Vagina (tissue), 2 donors: ENCODE results near the gene SLC35E3. TPM values are rescaled to one million over a fixed set of nuclear protein-coding genes. Genes with fewer than 3 reads are reported as not detected.

Experiments used
- DNase-seq, 2 donors: peaks; one replicate each; pipeline ENCODE4 v3.0.0-alpha.2; 2017; ENCODE audit errors: extremely low spot score in 2 of 2
- H3K27ac ChIP-seq: fragments of 200-600 bp; sonication (generic); one replicate; pipeline ENCODE4 v1.5.1; 2019
- H3K27me3 ChIP-seq: fragments of 200-600 bp; sonication (generic); one replicate; pipeline ENCODE4 v1.5.1; 2019
- H3K36me3 ChIP-seq, 2 donors: fragments of 200-600 bp; sonication (generic); one replicate each; pipeline ENCODE4 v1.5.1; 2017 to 2019
- H3K4me1 ChIP-seq: fragments of 200-600 bp; sonication (generic); one replicate; pipeline ENCODE4 v1.5.1; 2019
- H3K4me3 ChIP-seq, 2 donors: fragments of 200-600 bp; sonication (generic); 1 replicate in 1 of 2; 2 replicates in 1 of 2; pipeline ENCODE4 v1.5.1; 2016 to 2019
- H3K9me3 ChIP-seq: fragments of 200-600 bp; sonication (generic); one replicate; pipeline ENCODE4 v1.5.1; 2019
- POLR2A ChIP-seq, 2 donors: fragments of 450-650 bp; IDR thresholded peaks; one replicate each; pipeline ENCODE4 v1.6.1; 2017; ENCODE audit warnings: antibody characterized with exemption in 2 of 2, mild to moderate bottlenecking in 2 of 2, moderate library complexity in 2 of 2
- POLR2AphosphoS5 ChIP-seq, 2 donors: sonication (generic); formaldehyde crosslinking; IDR thresholded peaks; one replicate each; pipeline ENCODE4 v1.9.0; 2017; ENCODE audit warnings: antibody characterized with exemption in 2 of 2, mild to moderate bottlenecking in 2 of 2, low read depth in 1 of 2; ENCODE audit not compliant: insufficient read depth in 1 of 2
- intact Hi-C: fragments of 100-400 bp; cut with DNase I; formaldehyde crosslinking; loops from one replicate; pipeline ENCODE4 v1.15.1; 2023
- total RNA-seq: library from RNA; depleted of rRNA; stranded (reverse); fragments of >200 nt; gene quantifications from one replicate; pipeline ENCODE4 v1.2.3, GENCODE V29; 2016
- TF ChIP-seq, protein P1 (sequence below), 3 experiments: fragments of 450-650 bp in 2 of 3; fragments of 200-600 bp in 1 of 3; sonication (generic) in 1 of 3; IDR thresholded peaks; one replicate each; pipeline ENCODE4 v1.5.1; 2017 to 2019; ENCODE audit warnings: antibody characterized with exemption in 3 of 3, mild to moderate bottlenecking in 2 of 3, moderate library complexity in 2 of 3

The SLC35E3 gene
- total RNA-seq, 1 donor from 2014 or later: 5.9 TPM

DNA sequence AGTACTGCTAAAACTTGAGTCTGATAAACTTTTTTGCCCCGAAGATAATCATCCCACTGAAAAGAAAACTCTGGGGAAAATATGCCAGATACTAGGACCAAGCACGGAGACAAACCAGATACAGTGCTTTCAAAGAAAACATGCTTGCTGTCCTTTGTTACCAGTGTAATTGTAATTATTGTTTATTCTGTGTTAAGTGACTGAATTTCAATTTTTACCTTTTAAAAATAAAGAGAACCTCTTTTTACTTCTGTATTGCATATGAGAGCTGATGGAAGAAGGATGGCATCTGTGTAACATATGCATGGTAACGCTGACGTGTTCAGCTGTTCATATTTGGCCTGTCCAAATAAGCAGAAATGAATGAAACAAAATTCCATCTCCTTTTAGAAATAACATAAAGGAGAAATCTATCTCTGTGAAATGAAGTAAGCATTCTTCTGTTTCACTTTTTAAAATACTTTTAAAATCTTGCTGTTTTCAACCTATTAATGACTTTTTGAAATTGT, 22.5 kb downstream of the SLC35E3 start:
- no peaks in the 10 kb centered on the region for H3K4me1 ChIP-seq
- TF ChIP-seq, protein P1, sequence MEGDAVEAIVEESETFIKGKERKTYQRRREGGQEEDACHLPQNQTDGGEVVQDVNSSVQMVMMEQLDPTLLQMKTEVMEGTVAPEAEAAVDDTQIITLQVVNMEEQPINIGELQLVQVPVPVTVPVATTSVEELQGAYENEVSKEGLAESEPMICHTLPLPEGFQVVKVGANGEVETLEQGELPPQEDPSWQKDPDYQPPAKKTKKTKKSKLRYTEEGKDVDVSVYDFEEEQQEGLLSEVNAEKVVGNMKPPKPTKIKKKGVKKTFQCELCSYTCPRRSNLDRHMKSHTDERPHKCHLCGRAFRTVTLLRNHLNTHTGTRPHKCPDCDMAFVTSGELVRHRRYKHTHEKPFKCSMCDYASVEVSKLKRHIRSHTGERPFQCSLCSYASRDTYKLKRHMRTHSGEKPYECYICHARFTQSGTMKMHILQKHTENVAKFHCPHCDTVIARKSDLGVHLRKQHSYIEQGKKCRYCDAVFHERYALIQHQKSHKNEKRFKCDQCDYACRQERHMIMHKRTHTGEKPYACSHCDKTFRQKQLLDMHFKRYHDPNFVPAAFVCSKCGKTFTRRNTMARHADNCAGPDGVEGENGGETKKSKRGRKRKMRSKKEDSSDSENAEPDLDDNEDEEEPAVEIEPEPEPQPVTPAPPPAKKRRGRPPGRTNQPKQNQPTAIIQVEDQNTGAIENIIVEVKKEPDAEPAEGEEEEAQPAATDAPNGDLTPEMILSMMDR (IDR thresholded peaks at IDR 0.05): no peak
- TF ChIP-seq POLR2A (IDR thresholded peaks at IDR 0.05) (no peak), POLR2AphosphoS5 (IDR thresholded peaks at IDR 0.05; ENCODE audit: insufficient read depth in 1 of 2, low read depth in 1 of 2) (no peak)
- peaks cover 0 to 12% of the 10 kb centered on the region in 2 donors for H3K36me3 ChIP-seq
- intact Hi-C loops: no loop called here
- H3K27ac ChIP-seq: no peak overlapping the region
- DNase-seq: no peak
- no peaks in the 10 kb centered on the region for H3K27me3 ChIP-seq
- H3K9me3 ChIP-seq: no peaks in the 10 kb centered on the region
- no peak overlapping the region for H3K4me3 ChIP-seq

DNA sequence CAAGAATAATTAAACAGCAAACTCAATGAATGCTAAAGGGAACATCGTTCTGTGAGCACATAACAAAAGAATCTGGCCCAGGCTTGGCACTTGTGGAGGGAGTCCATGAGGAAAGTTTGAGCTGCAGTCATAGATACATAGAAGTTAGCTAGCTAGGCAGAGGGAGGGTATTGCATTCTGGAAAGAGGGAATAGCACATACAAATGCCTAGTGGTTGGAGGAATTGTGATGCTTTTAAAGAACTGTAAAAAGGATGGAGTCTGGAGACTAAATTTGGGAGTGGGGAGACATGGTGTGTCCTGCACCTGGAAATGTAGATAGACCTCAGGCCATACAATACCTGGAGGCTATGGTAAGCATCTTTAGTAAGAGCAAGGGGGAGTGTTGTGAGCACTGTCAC, 24.0 kb downstream of the SLC35E3 start:
- no peaks in the 10 kb centered on the region for H3K9me3 ChIP-seq
- H3K4me3 ChIP-seq: no peak overlapping the region
- no peak overlapping the region for H3K27ac ChIP-seq
- DNase-seq: no peak
- no peaks in the 10 kb centered on the region for H3K36me3 ChIP-seq
- intact Hi-C loops: no loop called here
- H3K27me3 ChIP-seq: no peaks in the 10 kb centered on the region
- H3K4me1 ChIP-seq: no peaks in the 10 kb centered on the region
- TF ChIP-seq POLR2AphosphoS5 (IDR thresholded peaks at IDR 0.05; ENCODE audit: insufficient read depth in 1 of 2, low read depth in 1 of 2) (no peak), POLR2A (IDR thresholded peaks at IDR 0.05) (no peak)
- TF ChIP-seq, protein P1 (IDR thresholded peaks at IDR 0.05): no peak

DNA sequence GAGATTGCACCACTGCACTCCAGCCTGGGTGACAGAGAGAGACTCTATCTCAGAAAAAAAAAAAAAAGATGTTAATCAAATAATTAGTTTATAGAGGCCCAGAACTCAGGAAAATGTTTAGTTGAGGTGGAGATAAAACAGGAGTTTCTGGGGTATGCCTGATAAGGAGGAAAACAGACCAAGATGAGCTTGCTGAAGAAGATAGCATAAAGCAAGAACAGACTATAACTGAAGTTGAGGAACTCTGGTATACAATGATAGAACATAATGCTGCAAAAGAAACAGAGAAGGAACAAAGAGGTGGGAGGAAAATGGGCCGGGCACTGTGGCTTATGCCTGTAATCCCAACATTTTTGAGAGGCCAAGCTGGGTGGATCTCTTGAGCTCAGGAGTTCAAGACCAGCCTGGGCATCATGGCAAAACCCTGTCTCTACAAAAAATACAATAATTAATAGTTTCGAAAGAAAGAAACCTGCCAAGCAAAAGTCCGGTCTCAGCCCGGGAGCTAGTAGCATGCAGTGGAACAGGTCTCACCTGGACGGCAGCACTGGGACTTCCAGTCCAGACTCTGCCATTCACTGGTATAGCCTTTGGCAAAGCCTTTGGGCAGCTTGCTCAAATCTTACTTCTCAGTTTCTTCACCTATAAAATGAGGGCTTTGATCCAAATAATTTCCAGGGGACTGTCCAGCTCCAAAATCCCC, 25.4 kb downstream of the SLC35E3 start:
- Histone ChIP-seq H3K27ac (no peak overlapping the region), H3K27me3 (no peaks in the 10 kb centered on the region), H3K9me3 (no peaks in the 10 kb centered on the region), H3K36me3 (no peaks in the 10 kb centered on the region), H3K4me1 (no peaks in the 10 kb centered on the region), H3K4me3 (no peak overlapping the region)
- no peak for TF ChIP-seq POLR2AphosphoS5 (IDR thresholded peaks at IDR 0.05; ENCODE audit: insufficient read depth in 1 of 2, low read depth in 1 of 2)
- TF ChIP-seq, protein P1 (IDR thresholded peaks at IDR 0.05): no peak
- no peak for TF ChIP-seq POLR2A (IDR thresholded peaks at IDR 0.05)
- no peak for DNase-seq
- intact Hi-C loops: no loop called here

DNA sequence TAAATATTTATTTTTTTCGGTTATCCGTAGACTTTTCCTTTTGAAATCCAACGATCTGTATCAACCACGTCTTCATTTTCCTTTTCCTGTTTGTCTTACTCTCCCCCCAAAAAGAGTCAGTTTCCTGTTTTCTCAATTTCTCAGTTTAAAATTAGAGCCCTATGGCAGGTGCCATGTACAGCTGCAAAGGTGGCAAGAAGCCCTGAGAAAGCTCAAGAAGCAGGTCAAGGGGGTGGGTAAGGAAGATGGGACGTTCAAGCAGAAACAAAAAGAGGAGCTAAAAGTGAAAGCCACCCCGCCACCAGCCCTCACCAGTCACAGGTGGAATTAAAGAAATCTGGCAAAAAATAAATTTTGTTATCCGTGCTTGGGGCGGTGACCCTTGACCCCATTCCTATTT, 26.7 kb downstream of the SLC35E3 start:
- no peaks in the 10 kb centered on the region for H3K27me3 ChIP-seq
- no peaks in the 10 kb centered on the region for H3K4me1 ChIP-seq
- H3K9me3 ChIP-seq: no peaks in the 10 kb centered on the region
- intact Hi-C loops: no loop called here
- TF ChIP-seq POLR2AphosphoS5 (IDR thresholded peaks at IDR 0.05; ENCODE audit: insufficient read depth in 1 of 2, low read depth in 1 of 2) (no peak), POLR2A (IDR thresholded peaks at IDR 0.05) (no peak)
- TF ChIP-seq, protein P1 (IDR thresholded peaks at IDR 0.05): no peak
- DNase-seq: no peak
- H3K36me3 ChIP-seq: no peaks in the 10 kb centered on the region
- H3K27ac ChIP-seq: no peak overlapping the region
- no peak overlapping the region for H3K4me3 ChIP-seq

DNA sequence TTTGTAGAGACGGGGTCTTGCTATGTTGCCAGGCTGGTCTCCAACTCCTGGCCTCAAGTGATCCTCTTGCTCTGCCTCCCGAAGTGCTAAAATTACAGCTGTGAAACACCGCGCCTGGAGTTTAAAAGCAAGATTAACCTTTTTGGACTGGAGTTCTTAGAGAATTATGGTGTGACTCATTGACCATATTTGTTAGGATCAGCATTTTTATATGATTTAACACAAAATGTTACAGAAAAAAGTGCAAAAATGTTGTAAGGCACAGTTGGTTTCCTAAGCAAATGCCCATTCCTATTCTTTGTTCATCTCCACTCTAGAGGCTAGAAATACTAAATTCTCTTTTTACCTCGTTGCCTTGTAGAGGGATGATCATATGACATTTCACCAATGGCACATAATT, 27.6 kb downstream of the SLC35E3 start:
- DNase-seq: no peak
- Histone ChIP-seq H3K27me3 (no peaks in the 10 kb centered on the region), H3K4me3 (no peak overlapping the region), H3K36me3 (no peaks in the 10 kb centered on the region), H3K27ac (no peak overlapping the region), H3K4me1 (no peaks in the 10 kb centered on the region), H3K9me3 (no peaks in the 10 kb centered on the region)
- intact Hi-C loops: no loop called here
- no peak for TF ChIP-seq POLR2AphosphoS5 (IDR thresholded peaks at IDR 0.05; ENCODE audit: insufficient read depth in 1 of 2, low read depth in 1 of 2)
- TF ChIP-seq POLR2A (IDR thresholded peaks at IDR 0.05): no peak
- TF ChIP-seq, protein P1 (IDR thresholded peaks at IDR 0.05): no peak
